ENCODE results near the gene NCOR2. TPM values are rescaled to one million over a fixed set of nuclear protein-coding genes. Genes with fewer than 3 reads are reported as not detected.
A peak's percentile ranks its signal among the peaks of the same experiment; 100 is the strongest.

NCOR2 gene
- total RNA-seq, 1 experiment from 2014 or later: 326 TPM

DNA sequence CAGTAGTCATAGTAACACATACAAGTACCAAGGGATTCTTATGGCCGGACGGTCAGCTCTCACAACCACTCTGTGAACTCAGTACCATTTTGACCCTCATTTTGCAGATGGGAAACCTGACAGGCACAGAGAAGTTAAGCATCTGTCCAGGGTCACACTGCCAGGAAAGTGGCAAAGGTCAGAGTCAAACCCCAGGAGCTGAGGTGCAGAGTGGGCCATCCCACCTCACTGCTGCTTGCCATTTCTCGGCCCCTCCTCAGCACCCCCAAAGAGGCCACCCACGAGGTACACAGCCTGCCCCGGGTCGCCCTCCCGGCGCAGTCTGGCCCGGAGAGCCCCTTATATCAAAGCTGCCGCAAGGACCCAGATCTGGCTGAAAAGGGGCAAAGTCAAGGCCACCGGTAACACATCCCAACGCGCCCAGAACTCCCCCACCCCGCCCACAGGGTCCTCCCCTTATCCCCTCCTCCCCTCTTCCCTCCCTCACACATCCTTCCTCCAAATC, 1.7 kb downstream of the NCOR2 start:
- TF ChIP-seq, protein P1, sequence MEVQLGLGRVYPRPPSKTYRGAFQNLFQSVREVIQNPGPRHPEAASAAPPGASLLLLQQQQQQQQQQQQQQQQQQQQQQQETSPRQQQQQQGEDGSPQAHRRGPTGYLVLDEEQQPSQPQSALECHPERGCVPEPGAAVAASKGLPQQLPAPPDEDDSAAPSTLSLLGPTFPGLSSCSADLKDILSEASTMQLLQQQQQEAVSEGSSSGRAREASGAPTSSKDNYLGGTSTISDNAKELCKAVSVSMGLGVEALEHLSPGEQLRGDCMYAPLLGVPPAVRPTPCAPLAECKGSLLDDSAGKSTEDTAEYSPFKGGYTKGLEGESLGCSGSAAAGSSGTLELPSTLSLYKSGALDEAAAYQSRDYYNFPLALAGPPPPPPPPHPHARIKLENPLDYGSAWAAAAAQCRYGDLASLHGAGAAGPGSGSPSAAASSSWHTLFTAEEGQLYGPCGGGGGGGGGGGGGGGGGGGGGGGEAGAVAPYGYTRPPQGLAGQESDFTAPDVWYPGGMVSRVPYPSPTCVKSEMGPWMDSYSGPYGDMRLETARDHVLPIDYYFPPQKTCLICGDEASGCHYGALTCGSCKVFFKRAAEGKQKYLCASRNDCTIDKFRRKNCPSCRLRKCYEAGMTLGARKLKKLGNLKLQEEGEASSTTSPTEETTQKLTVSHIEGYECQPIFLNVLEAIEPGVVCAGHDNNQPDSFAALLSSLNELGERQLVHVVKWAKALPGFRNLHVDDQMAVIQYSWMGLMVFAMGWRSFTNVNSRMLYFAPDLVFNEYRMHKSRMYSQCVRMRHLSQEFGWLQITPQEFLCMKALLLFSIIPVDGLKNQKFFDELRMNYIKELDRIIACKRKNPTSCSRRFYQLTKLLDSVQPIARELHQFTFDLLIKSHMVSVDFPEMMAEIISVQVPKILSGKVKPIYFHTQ (CRISPR knock-in tag; IDR thresholded peaks at IDR 0.05): no peak
- TF ChIP-seq TEAD4 (CRISPR knock-in tag; IDR thresholded peaks at IDR 0.05) (no peak), CREM (CRISPR knock-in tag; IDR thresholded peaks at IDR 0.05) (no peak), RORB (CRISPR knock-in tag; IDR thresholded peaks at IDR 0.05) (no peak), IRF2 (CRISPR knock-in tag; IDR thresholded peaks at IDR 0.05; ENCODE audit: borderline replicate concordance, low read depth) (no peak), SMAD4 (CRISPR knock-in tag; IDR thresholded peaks at IDR 0.05) (no peak), ATF1 (CRISPR knock-in tag; IDR thresholded peaks at IDR 0.05) (no peak), EMX1 (CRISPR knock-in tag; IDR thresholded peaks at IDR 0.05) (no peak), ELF4 (CRISPR knock-in tag; IDR thresholded peaks at IDR 0.05; ENCODE audit: low read depth) (no peak), CREB1 (CRISPR knock-in tag; IDR thresholded peaks at IDR 0.05) (no peak), SP1 (CRISPR knock-in tag; conservative IDR thresholded peaks at IDR 0.05) (no peak), SOX15 (CRISPR knock-in tag; IDR thresholded peaks at IDR 0.05) (no peak)
- TF ChIP-seq, protein P2, sequence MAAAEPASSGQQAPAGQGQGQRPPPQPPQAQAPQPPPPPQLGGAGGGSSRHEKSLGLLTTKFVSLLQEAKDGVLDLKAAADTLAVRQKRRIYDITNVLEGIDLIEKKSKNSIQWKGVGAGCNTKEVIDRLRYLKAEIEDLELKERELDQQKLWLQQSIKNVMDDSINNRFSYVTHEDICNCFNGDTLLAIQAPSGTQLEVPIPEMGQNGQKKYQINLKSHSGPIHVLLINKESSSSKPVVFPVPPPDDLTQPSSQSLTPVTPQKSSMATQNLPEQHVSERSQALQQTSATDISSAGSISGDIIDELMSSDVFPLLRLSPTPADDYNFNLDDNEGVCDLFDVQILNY (CRISPR knock-in tag; IDR thresholded peaks at IDR 0.05): no peak
- TF ChIP-seq, protein P3, sequence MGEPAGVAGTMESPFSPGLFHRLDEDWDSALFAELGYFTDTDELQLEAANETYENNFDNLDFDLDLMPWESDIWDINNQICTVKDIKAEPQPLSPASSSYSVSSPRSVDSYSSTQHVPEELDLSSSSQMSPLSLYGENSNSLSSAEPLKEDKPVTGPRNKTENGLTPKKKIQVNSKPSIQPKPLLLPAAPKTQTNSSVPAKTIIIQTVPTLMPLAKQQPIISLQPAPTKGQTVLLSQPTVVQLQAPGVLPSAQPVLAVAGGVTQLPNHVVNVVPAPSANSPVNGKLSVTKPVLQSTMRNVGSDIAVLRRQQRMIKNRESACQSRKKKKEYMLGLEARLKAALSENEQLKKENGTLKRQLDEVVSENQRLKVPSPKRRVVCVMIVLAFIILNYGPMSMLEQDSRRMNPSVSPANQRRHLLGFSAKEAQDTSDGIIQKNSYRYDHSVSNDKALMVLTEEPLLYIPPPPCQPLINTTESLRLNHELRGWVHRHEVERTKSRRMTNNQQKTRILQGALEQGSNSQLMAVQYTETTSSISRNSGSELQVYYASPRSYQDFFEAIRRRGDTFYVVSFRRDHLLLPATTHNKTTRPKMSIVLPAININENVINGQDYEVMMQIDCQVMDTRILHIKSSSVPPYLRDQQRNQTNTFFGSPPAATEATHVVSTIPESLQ (CRISPR knock-in tag; IDR thresholded peaks at IDR 0.05): no peak
- TF ChIP-seq, protein P4, sequence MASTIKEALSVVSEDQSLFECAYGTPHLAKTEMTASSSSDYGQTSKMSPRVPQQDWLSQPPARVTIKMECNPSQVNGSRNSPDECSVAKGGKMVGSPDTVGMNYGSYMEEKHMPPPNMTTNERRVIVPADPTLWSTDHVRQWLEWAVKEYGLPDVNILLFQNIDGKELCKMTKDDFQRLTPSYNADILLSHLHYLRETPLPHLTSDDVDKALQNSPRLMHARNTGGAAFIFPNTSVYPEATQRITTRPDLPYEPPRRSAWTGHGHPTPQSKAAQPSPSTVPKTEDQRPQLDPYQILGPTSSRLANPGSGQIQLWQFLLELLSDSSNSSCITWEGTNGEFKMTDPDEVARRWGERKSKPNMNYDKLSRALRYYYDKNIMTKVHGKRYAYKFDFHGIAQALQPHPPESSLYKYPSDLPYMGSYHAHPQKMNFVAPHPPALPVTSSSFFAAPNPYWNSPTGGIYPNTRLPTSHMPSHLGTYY (CRISPR knock-in tag; IDR thresholded peaks at IDR 0.05): no peak
- TF ChIP-seq, protein P5, sequence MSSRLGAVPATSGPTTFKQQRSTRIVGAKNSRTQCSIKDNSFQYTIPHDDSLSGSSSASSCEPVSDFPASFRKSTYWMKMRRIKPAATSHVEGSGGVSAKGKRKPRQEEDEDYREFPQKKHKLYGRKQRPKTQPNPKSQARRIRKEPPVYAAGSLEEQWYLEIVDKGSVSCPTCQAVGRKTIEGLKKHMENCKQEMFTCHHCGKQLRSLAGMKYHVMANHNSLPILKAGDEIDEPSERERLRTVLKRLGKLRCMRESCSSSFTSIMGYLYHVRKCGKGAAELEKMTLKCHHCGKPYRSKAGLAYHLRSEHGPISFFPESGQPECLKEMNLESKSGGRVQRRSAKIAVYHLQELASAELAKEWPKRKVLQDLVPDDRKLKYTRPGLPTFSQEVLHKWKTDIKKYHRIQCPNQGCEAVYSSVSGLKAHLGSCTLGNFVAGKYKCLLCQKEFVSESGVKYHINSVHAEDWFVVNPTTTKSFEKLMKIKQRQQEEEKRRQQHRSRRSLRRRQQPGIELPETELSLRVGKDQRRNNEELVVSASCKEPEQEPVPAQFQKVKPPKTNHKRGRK (CRISPR knock-in tag; IDR thresholded peaks at IDR 0.05; ENCODE audit: borderline replicate concordance): no peak
- TF ChIP-seq, protein P6, sequence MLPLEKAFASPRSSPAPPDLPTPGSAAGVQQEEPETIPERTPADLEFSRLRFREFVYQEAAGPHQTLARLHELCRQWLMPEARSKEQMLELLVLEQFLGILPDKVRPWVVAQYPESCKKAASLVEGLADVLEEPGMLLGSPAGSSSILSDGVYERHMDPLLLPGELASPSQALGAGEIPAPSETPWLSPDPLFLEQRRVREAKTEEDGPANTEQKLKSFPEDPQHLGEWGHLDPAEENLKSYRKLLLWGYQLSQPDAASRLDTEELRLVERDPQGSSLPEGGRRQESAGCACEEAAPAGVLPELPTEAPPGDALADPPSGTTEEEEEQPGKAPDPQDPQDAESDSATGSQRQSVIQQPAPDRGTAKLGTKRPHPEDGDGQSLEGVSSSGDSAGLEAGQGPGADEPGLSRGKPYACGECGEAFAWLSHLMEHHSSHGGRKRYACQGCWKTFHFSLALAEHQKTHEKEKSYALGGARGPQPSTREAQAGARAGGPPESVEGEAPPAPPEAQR (CRISPR knock-in tag; IDR thresholded peaks at IDR 0.05): no peak
- TF ChIP-seq, protein P7, sequence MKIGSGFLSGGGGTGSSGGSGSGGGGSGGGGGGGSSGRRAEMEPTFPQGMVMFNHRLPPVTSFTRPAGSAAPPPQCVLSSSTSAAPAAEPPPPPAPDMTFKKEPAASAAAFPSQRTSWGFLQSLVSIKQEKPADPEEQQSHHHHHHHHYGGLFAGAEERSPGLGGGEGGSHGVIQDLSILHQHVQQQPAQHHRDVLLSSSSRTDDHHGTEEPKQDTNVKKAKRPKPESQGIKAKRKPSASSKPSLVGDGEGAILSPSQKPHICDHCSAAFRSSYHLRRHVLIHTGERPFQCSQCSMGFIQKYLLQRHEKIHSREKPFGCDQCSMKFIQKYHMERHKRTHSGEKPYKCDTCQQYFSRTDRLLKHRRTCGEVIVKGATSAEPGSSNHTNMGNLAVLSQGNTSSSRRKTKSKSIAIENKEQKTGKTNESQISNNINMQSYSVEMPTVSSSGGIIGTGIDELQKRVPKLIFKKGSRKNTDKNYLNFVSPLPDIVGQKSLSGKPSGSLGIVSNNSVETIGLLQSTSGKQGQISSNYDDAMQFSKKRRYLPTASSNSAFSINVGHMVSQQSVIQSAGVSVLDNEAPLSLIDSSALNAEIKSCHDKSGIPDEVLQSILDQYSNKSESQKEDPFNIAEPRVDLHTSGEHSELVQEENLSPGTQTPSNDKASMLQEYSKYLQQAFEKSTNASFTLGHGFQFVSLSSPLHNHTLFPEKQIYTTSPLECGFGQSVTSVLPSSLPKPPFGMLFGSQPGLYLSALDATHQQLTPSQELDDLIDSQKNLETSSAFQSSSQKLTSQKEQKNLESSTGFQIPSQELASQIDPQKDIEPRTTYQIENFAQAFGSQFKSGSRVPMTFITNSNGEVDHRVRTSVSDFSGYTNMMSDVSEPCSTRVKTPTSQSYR (CRISPR knock-in tag; IDR thresholded peaks at IDR 0.05): no peak
- POLR2A ChIA-PET: no interaction called here
- Mint-ChIP-seq H3K27ac (peak overlapping the region; percentile 65; the same call in 1 of the 2 replicates), H3K36me3 (no peaks in the 10 kb centered on the region), H3K9me3 (no peaks in the 10 kb centered on the region), H3K4me3 (peak overlapping the region; percentile 84), H3K4me1 (peaks cover 65% of the 10 kb centered on the region), H3K27me3 (ENCODE audit: low read depth) (no peaks in the 10 kb centered on the region)
- CTCF ChIA-PET: interaction anchor here (0.9 to 1.6 kb wide), 6 partner anchors 8 to 199 kb away, joined by 3 to 5 read pairs (median 4); no protein-coding TSS in a partner anchor
- ATAC-seq: no peak
- peak; percentile 10 for DNase-seq (ENCODE audit: low spot score)

All from WTC11 (cell line).